ENCODE measurements around the gene PCSK2.

Gene PCSK2

DNA sequence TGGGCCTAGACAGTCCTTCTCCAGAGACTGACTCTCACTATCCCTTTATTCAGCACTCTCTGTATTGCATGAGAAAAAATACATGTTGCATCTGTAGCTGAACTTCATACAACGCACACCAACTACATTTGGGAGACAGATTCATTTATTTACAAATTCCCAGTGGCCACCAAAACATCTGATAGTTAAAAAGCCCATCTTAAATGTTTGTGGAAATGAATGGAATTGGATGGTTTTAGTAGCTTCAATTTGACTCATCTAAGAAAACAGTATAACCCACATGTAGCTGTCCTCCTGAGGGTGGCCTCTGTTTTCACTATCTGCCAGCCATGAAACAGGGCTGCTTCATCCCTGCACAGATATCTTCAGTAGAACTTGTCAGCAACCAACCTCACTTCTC lies 116.3 kb downstream of the PCSK2 start:
- no peak for DNase-seq

DNA sequence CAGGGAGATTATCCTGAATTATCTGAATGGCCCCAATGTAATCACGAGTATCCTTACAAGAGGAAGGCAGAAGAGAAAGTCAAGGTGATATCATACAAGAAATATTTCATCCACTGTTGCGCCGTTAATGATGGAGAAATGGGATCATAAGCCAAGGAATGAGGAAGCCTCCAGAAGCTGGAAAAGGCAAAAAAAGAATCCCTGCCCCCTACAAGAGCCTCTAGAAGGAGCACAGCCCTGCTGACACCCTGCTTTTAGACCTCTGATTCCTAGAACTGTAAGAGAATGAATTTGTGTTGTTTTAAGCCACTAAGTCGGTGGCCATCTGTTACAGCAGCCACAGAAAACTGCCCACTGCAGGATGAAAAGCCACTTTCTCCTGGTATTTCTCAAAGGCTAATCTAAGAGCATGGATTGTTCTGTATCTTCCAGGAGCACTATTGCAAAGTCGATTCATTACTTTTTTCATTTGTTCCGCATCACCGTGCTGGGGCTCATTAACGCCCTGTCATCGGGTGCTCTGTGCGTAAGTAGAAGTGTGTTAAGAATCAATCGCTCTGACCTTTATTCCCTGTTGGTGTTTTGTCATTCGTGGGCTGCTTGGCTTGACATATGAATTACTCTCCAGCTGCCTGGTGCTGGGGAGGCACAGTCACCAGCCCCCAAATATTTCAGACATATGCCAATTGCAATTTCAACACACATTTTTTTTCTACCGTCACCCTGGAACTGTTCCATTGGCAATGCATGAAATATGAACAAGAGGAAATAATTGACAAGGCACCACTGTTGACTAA lies 117.0 kb downstream of the PCSK2 start:
- no peak for DNase-seq

- DNase-seq = no peak
Measured at GRCh38 chr20:17344790-17345189, 118.0 kb downstream of the PCSK2 start.

GRCh38 chr20:17345321-17345720 lies 118.5 kb downstream of the PCSK2 start:
- no peak for DNase-seq

DNA sequence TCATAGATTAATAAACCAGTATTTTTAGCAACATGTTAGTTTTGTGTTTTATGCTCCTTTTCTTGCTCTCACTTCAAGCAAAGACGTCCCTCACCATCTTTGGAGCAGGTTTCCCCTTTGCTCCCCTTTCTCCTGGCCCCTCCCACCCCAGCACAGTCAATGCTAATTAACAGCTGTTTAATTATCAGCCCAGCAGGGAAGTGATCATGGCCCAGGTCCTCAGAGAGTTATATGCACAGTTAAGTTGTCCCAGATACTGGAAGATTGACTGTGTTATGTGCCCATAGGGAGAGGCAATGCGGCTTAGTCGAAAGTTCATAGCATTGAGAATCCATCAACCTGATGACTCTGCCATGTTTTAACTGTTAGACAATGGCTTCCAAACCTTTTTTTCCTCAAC lies 123.5 kb downstream of the PCSK2 start:
- no peak for DNase-seq

DNA sequence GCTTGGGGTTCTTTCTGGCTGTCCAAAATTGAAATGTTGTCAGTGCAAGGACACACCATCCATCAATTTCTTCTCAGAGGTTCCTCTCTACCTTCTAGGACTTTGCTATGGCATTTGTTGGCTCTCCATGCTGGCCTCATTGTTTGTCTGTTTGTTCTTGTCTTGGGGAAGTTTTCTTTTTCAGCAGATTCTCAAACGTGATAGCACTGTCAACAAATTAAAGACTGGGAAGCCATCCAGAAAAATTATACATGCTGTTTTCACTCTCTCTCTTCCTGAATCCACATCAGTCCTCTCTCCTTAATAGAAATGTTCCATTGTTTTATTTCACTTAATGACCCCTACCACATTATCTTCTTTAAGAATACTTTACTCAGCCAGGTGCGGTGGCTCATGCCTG lies 130.4 kb downstream of the PCSK2 start:
- no peak for DNase-seq

GRCh38 chr20:17358854-17359253 lies 132.0 kb downstream of the PCSK2 start:
- no peak for DNase-seq

- DNase-seq = no peak
Measured at GRCh38 chr20:17364681-17365080, 137.8 kb downstream of the PCSK2 start.

GRCh38 chr20:17365831-17366230 lies 139.0 kb downstream of the PCSK2 start:
- DNase-seq = no peak

DNA sequence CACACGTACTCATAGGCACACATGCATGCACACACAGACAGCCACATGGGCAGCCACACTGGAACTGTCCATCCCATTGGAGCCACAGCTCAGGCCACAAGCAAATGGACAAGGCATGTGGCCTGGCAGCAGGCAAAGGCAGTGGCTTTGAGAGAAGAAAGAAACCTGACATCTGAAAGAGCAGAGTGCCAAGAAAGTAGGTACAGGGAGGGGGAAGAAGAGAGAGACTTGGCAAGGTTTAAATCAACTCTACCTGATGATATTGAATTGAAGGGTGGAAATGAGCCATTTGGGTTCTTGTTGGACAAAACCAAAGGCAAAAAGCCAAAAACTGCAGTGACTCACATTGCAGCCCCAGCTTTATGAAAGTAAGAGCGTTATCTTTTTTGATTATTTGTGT lies 142.7 kb downstream of the PCSK2 start:
- DNase-seq = no peak

DNA sequence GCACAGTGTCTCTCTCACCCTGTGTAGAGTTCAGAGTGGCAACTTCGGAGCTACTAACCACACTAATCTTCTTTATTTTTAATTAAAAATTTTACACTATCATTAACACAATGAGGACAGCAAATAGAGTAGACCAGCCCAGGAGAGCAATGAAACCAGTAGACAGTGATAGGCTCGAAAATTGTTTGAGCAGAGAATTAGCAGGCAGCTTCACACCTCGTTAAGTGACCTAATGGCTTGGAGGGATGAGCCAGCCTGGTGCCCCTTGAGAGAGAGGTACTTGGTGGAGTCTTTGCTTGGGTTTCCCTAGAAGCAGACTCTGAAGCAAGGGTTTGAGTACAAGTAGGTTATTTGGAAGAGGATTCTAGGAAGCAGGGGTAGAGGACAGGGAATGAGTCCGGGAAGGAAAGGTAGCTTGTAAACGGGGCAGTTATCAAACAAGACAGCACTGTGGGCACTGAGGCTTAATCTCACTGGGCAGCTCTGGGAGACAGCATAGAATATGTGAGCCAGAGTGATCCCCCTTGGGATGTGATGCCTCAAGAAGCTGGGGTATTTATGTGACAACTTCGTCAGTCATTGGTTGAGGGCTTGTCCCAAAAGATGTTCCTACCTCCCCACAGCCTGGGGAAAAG lies 146.1 kb downstream of the PCSK2 start:
- DNase-seq = no peak

GRCh38 chr20:17374086-17374485 lies 147.2 kb downstream of the PCSK2 start:
- DNase-seq = no peak

GRCh38 chr20:17376031-17376430 lies 149.2 kb downstream of the PCSK2 start:
- no peak for DNase-seq

GRCh38 chr20:17377231-17377630 lies 150.4 kb downstream of the PCSK2 start:
- no peak for DNase-seq

DNA sequence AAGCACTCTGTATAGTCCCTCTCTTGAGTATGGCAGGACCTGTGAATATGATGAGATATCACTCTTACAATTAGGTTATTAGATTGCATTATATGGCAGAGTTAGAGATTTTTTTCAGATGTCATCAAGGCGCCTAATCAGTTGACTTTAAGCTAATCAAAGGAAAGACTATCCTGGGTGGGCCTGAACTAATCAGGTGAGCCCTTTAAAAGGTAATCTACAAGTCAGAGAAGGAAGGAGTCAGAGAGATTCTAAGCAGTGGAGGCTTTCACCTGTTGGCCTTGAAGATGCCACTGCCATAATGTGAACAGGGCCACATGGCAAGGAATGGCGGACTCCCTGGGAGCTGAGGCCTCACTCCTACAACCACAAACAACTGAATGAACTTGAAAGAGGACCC lies 152.8 kb downstream of the PCSK2 start:
- DNase-seq = no peak

GRCh38 chr20:17380801-17381200 lies 154.0 kb downstream of the PCSK2 start:
- DNase-seq = no peak

DNA sequence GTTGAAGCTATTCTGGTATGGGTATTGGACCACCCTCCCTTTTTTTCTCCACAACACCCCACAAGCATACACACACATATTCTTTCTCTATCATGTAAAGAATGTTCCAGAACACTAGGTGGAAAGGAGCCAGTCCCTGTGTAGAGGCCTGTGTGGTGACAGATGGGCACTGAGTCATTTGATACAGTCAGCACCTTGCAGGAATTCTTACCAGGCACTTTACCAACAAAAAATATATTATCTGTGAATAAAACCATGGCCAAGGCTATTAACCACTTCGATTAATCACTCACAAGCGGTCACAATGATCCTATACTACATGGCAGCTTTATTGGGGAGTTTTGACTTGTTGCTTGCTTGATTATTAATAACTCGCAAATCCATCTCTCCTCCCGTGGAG lies 154.9 kb downstream of the PCSK2 start:
- DNase-seq = no peak

GRCh38 chr20:17385798-17386197 lies 159.0 kb downstream of the PCSK2 start:
- no peak for DNase-seq

- no peak for DNase-seq
Measured at GRCh38 chr20:17390655-17391054, 163.8 kb downstream of the PCSK2 start.

GRCh38 chr20:17391127-17391771 lies 164.4 kb downstream of the PCSK2 start:
- DNase-seq = no peak

- no peak for DNase-seq
Measured at GRCh38 chr20:17394411-17394810, 167.6 kb downstream of the PCSK2 start.

GRCh38 chr20:17395729-17396128 lies 168.9 kb downstream of the PCSK2 start:
- no peak for DNase-seq

- no peak for DNase-seq
Measured at GRCh38 chr20:17399303-17399985, 172.6 kb downstream of the PCSK2 start.

GRCh38 chr20:17403461-17403860 lies 176.6 kb downstream of the PCSK2 start:
- no peak for DNase-seq
